ENCODE results near the gene PKP1.

PKP1 gene

GRCh38 chr1:201282216-201282615 is 1.1 kb upstream of the PKP1 start:
- peak overlapping the region; percentile 49 for H3K27ac ChIP-seq
- TF ChIP-seq ZFX (IDR thresholded peaks at IDR 0.05; ENCODE audit: borderline replicate concordance) = no peak
- TF ChIP-seq CTCF (IDR thresholded peaks at IDR 0.05) = no peak

- H3K27ac ChIP-seq = peak overlapping the region; percentile 49; the same call in 1 of the 2 replicates
- no peak for TF ChIP-seq CTCF (IDR thresholded peaks at IDR 0.05)
These were observed 689 bp downstream of the PKP1 start for GRCh38 chr1:201283836-201284553.

- TF ChIP-seq ZFX (IDR thresholded peaks at IDR 0.05; ENCODE audit: borderline replicate concordance) (no peak), CTCF (IDR thresholded peaks at IDR 0.05) (no peak)
- no peak overlapping the region for H3K27ac ChIP-seq
These were observed 1.3 kb downstream of the PKP1 start for GRCh38 chr1:201284636-201285035.

GRCh38 chr1:201285846-201286245 is 2.5 kb downstream of the PKP1 start:
- TF ChIP-seq ZFX (IDR thresholded peaks at IDR 0.05; ENCODE audit: borderline replicate concordance) (no peak), CTCF (IDR thresholded peaks at IDR 0.05) (no peak)
- no peak overlapping the region for H3K27ac ChIP-seq

GRCh38 chr1:201286445-201286844 is 3.1 kb downstream of the PKP1 start:
- H3K27ac ChIP-seq = no peak overlapping the region
- TF ChIP-seq CTCF (IDR thresholded peaks at IDR 0.05) (no peak), ZFX (IDR thresholded peaks at IDR 0.05; ENCODE audit: borderline replicate concordance) (no peak)

- TF ChIP-seq ZFX (IDR thresholded peaks at IDR 0.05; ENCODE audit: borderline replicate concordance) (no peak), CTCF (IDR thresholded peaks at IDR 0.05) (no peak)
These were observed 4.7 kb downstream of the PKP1 start for GRCh38 chr1:201288007-201288406.

GRCh38 chr1:201288765-201289164 is 5.5 kb downstream of the PKP1 start:
- TF ChIP-seq ZFX (IDR thresholded peaks at IDR 0.05; ENCODE audit: borderline replicate concordance) (no peak), CTCF (IDR thresholded peaks at IDR 0.05) (no peak)
- H3K27ac ChIP-seq = no peak overlapping the region

More at GRCh38 chr1:201288007-201288406, 4.7 kb downstream of the PKP1 start:
- no peak overlapping the region for H3K27ac ChIP-seq

Measured in 22Rv1 (cell line).